Transverse colon (tissue), 4 donors: Measurements from ENCODE around the gene CD6. TPM values are rescaled to one million over a fixed set of nuclear protein-coding genes. Genes with fewer than 3 reads are reported as not detected.

Experiments
- DNase-seq: peaks from one replicate; pipeline ENCODE4 v3.0.0-alpha.2; 2019
- H3K27ac ChIP-seq, 4 donors: fragments of 200-600 bp; sonication (generic); 2 replicates each; pipeline ENCODE4 v1.5.1; 2016 to 2018; ENCODE audit warnings: inconsistent platforms in 4 of 4
- H3K27me3 ChIP-seq: fragments of 200-600 bp; sonication (generic); 2 replicates; pipeline ENCODE4 v1.5.1; 2017; ENCODE audit warnings: inconsistent platforms
- H3K36me3 ChIP-seq, 4 donors: fragments of 200-600 bp; sonication (generic); 2 replicates each; pipeline ENCODE4 v1.5.1; 2017 to 2019; ENCODE audit warnings: inconsistent platforms in 4 of 4
- H3K4me1 ChIP-seq, 4 donors: fragments of 200-600 bp; sonication (generic); 2 replicates each; pipeline ENCODE4 v1.5.1; 2017 to 2020; ENCODE audit warnings: inconsistent platforms in 4 of 4
- H3K4me3 ChIP-seq, 4 donors: fragments of 200-600 bp; sonication (generic); 1 replicate in 1 of 4; 2 replicates in 3 of 4; pipeline versions ENCODE4 v1.5.1 to v1.6.1; 2017 to 2019; ENCODE audit warnings: inconsistent platforms in 4 of 4
- H3K9me3 ChIP-seq, 2 donors: fragments of 200-600 bp; sonication (generic); 2 replicates each; pipeline ENCODE4 v1.5.1; 2017 to 2019; ENCODE audit warnings: inconsistent platforms in 2 of 2
- EP300 ChIP-seq: sonication (generic); formaldehyde crosslinking; IDR thresholded peaks from one replicate; pipeline ENCODE4 v1.6.1; 2017; ENCODE audit warnings: antibody characterized with exemption, low read depth
- POLR2A ChIP-seq: fragments of 450-650 bp; IDR thresholded peaks from one replicate; pipeline ENCODE4 v1.6.1; 2016; ENCODE audit warnings: antibody characterized with exemption, mild to moderate bottlenecking, moderate library complexity
- POLR2AphosphoS5 ChIP-seq, 3 donors: sonication (generic); formaldehyde crosslinking; IDR thresholded peaks; one replicate each; pipeline ENCODE4 v1.6.1; 2016; ENCODE audit warnings: antibody characterized with exemption in 3 of 3
- WGBS, 2 donors: methylation state at CpG; one replicate each; pipeline ENCODE4 v1.1.5; 2018; ENCODE audit warnings: low coverage in 1 of 2; 5-methylcytosine and 5-hydroxymethylcytosine counted together
- in situ Hi-C, 4 donors: fragments of 200-750 bp; cut with MboI; loops; one replicate each; pipeline versions ENCODE4 v1.15.0 to v1.15.1; 2017; ENCODE audit warnings: low sequenced_read_pairs in 3 of 4, low pct_ligation_motif_present in 1 of 4, low pct_unique_long_range_greater_than_20kb in 1 of 4
- intact Hi-C: fragments of 100-400 bp; cut with DNase I; formaldehyde crosslinking; loops from one replicate; pipeline ENCODE4 v1.15.1; 2023; ENCODE audit warnings: low total_unique reads
- total RNA-seq, 4 donors: library from RNA; depleted of rRNA; stranded (reverse); fragments of >200 nt; gene quantifications; one replicate each; pipeline ENCODE4 v1.1.0, GENCODE V29; 2016
- TF ChIP-seq, protein P1 (sequence below), 5 experiments: fragments of 200-600 bp in 3 of 5; fragments of 450-650 bp in 2 of 5; sonication (generic) in 3 of 5; IDR thresholded peaks; 1 replicate in 2 of 5; 2 replicates in 3 of 5; pipeline ENCODE4 v1.5.1; 2016 to 2017; ENCODE audit warnings: antibody characterized with exemption in 5 of 5, inconsistent platforms in 3 of 5, mild to moderate bottlenecking in 2 of 5, moderate library complexity in 1 of 5

The CD6 gene
- total RNA-seq, 4 donors from 2014 or later, result 1.9 to 4.3 (median 3.0) TPM; not detected in 1

DNA sequence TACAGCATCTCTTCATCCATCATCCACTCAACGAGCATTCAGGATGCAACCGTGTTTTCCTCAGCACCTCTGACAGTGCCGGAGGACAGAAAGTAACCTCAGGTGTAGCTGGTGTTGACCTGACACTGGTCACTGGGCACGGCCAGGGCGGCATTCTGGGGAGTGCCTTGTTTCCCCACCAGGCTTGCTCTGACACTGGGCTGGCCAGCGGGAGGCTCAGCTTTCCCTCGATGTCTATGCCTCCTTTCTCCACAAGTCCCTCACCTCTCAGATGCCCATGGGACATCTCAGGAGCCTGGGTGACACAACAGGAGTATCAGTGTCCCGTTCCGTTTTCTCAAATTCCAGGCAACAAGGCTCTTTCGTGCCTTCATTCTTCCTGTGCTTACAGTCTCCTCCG is 28.9 kb downstream of the CD6 start:
- H3K4me1 ChIP-seq, result peaks cover 0 to 16% (median 11%) of the 10 kb centered on the region in 4 donors
- H3K36me3 ChIP-seq, result no peaks in the 10 kb centered on the region
- in situ Hi-C loops, result no loop called here
- no peak for DNase-seq
- H3K27ac ChIP-seq, result no peak overlapping the region
- TF ChIP-seq POLR2AphosphoS5 (IDR thresholded peaks at IDR 0.05) (no peak), POLR2A (no peak), EP300 (no peak)
- TF ChIP-seq, protein P1, sequence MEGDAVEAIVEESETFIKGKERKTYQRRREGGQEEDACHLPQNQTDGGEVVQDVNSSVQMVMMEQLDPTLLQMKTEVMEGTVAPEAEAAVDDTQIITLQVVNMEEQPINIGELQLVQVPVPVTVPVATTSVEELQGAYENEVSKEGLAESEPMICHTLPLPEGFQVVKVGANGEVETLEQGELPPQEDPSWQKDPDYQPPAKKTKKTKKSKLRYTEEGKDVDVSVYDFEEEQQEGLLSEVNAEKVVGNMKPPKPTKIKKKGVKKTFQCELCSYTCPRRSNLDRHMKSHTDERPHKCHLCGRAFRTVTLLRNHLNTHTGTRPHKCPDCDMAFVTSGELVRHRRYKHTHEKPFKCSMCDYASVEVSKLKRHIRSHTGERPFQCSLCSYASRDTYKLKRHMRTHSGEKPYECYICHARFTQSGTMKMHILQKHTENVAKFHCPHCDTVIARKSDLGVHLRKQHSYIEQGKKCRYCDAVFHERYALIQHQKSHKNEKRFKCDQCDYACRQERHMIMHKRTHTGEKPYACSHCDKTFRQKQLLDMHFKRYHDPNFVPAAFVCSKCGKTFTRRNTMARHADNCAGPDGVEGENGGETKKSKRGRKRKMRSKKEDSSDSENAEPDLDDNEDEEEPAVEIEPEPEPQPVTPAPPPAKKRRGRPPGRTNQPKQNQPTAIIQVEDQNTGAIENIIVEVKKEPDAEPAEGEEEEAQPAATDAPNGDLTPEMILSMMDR (IDR thresholded peaks at IDR 0.05), result no peak
- H3K9me3 ChIP-seq, result no peaks in the 10 kb centered on the region
- WGBS, 2 donors, result 87 to 88% methylated on average over 3 to 11 of the region's 11 CpGs
- H3K27me3 ChIP-seq, result no peaks in the 10 kb centered on the region
- no peak overlapping the region for H3K4me3 ChIP-seq
- intact Hi-C loops, result no loop called here

DNA sequence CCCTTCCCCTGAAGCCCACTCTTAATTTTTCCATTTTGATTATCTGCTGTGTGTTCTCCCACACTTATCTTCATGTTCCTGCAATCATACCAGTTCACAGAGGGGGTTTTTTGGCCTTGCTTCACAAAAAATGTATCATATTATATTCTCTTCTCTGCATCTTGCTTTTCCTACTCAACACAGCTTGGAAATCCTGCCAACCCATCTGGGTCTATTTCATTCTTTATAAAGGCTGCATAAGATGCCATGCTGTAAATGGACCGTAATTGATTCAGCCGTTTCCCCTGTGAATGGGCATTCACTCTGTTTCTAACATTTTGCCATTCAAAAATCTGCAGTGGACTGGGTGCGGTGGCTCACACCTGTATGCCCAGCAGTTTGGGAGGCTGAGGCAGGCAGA is 30.5 kb downstream of the CD6 start:
- Histone ChIP-seq H3K36me3 (no peaks in the 10 kb centered on the region), H3K27me3 (peaks cover 3% of the 10 kb centered on the region), H3K9me3 (no peaks in the 10 kb centered on the region), H3K4me3 (no peak overlapping the region), H3K27ac (no peak overlapping the region), H3K4me1 (peaks cover 0 to 3% (median 1%) of the 10 kb centered on the region in 4 donors)
- intact Hi-C loops, result no loop called here
- no peak for DNase-seq
- WGBS, 2 donors, result 95% methylated on average over 3 of the region's 3 CpGs; no CpG with 5 or more reads in 1 of the 2 donors
- no peak for TF ChIP-seq EP300
- in situ Hi-C loops, result no loop called here

DNA sequence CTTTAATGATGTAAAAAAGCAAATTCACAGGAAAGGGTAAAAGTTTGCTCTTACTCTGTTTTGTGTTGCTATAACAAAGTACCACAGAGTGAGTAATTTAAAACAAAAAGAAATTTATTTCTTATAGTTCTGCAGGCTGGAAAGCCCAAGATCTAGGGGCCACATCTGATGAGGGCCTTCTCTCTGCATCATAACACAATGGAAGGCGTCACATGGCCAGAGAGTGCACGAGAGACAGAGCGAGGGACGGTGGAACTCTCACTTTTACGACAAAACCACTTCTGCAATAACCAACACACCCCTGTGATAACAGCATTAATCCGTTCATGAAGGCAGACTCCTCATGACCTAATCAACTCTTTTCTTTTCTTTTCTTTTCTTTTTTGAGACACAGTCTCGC is 31.1 kb downstream of the CD6 start:
- no peaks in the 10 kb centered on the region for H3K36me3 ChIP-seq
- H3K9me3 ChIP-seq, result no peaks in the 10 kb centered on the region
- H3K4me3 ChIP-seq, result no peak overlapping the region
- intact Hi-C loops, result no loop called here
- no peak overlapping the region for H3K27ac ChIP-seq
- in situ Hi-C loops, result no loop called here
- H3K27me3 ChIP-seq, result peaks cover 10% of the 10 kb centered on the region
- 69 to 75% methylated on average over 7 of the region's 7 CpGs for WGBS, 2 donors
- TF ChIP-seq, protein P1 (IDR thresholded peaks at IDR 0.05), result no peak
- TF ChIP-seq EP300 (no peak), POLR2AphosphoS5 (IDR thresholded peaks at IDR 0.05) (no peak), POLR2A (no peak)
- peaks cover under 1 to 7% (median 5%) of the 10 kb centered on the region in 4 donors for H3K4me1 ChIP-seq
- DNase-seq, result no peak

DNA sequence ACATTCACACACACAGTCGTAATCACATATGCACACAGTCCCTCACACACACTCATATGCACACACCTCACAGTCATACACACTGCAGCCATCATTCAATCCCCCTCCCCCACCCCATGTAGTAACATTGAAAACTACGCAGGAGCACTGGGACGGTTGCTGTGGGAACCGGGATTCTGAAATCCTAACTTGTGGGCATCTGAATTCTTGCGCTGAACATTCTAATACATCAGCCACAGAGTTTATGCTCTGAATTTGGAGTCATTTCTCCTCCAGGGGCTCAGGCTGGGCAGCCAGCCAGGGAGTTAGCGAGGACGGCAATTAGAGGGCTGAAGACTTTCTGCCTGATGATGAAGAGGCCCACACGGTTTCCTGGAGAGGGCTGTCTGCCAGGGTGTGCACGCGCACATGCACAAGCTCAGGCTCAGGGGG is 32.7 kb downstream of the CD6 start:
- Histone ChIP-seq H3K4me3 (no peak overlapping the region), H3K36me3 (no peaks in the 10 kb centered on the region), H3K27me3 (peaks cover 18% of the 10 kb centered on the region), H3K4me1 (peaks cover 2 to 15% (median 11%) of the 10 kb centered on the region in 4 donors), H3K9me3 (no peaks in the 10 kb centered on the region), H3K27ac (no peak overlapping the region)
- WGBS, 2 donors, result 64% methylated on average over 10 of the region's 10 CpGs; no CpG with 5 or more reads in 1 of the 2 donors
- no peak for DNase-seq
- intact Hi-C loops, result no loop called here
- TF ChIP-seq, protein P1 (IDR thresholded peaks at IDR 0.05), result no peak
- TF ChIP-seq POLR2A (no peak), EP300 (no peak), POLR2AphosphoS5 (IDR thresholded peaks at IDR 0.05) (no peak)
- in situ Hi-C loops, result no loop called here

DNA sequence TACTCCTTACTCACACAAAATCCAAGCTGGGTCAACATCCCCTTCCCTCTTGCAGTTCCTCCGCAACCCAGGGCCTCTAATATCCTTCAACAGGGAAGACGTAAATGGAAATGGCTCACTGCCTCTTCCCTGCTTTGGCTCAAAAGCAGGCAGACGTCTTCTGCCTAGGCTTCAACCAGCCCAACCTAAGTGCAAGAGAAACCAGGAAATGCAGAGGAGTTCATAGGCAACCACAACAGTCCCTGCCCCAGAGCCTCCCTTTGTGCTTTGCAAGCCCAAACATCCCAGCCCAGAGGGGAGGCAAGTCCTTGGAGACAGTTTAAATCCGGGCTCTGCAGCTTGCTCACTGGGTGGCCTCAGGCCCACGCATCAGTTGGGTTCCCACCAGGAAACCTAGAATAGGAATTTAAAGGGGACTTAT is 33.3 kb downstream of the CD6 start:
- in situ Hi-C loops (no loop called here), intact Hi-C loops (no loop called here)
- peaks cover 2 to 15% (median 11%) of the 10 kb centered on the region in 4 donors for H3K4me1 ChIP-seq
- no peaks in the 10 kb centered on the region for H3K9me3 ChIP-seq
- no peak for TF ChIP-seq POLR2AphosphoS5 (IDR thresholded peaks at IDR 0.05)
- H3K36me3 ChIP-seq, result no peaks in the 10 kb centered on the region
- WGBS, 2 donors, result 68% methylated on average over 5 of the region's 5 CpGs; no CpG with 5 or more reads in 1 of the 2 donors
- no peak overlapping the region for H3K4me3 ChIP-seq
- H3K27ac ChIP-seq, result no peak overlapping the region
- H3K27me3 ChIP-seq, result peaks cover 18% of the 10 kb centered on the region
- DNase-seq, result no peak
